Osteocyte (in vitro differentiated cells): ENCODE results near the gene LPXN. TPM values are rescaled to one million over a fixed set of nuclear protein-coding genes. Genes with fewer than 3 reads are reported as not detected.

ENCODE experiments used
- DNase-seq: peaks from one replicate; pipeline ENCODE4 v3.0.0; 2021; ENCODE audit warnings: mixed read lengths; ENCODE audit not compliant: unreplicated experiment; ENCODE audit errors: extremely low spot score
- H3K27ac Mint-ChIP-seq: one replicate; pipeline ENCODE4 v1.8.0; 2021; ENCODE audit warnings: mild to moderate bottlenecking, mixed read lengths; ENCODE audit not compliant: unreplicated experiment
- H3K27me3 Mint-ChIP-seq: one replicate; pipeline ENCODE4 v1.8.0; 2021; ENCODE audit warnings: mixed read lengths; ENCODE audit not compliant: unreplicated experiment
- H3K36me3 Mint-ChIP-seq: one replicate; pipeline ENCODE4 v1.8.0; 2021; ENCODE audit warnings: mixed read lengths; ENCODE audit not compliant: unreplicated experiment
- H3K4me1 Mint-ChIP-seq: one replicate; pipeline ENCODE4 v1.8.0; 2021; ENCODE audit warnings: mixed read lengths; ENCODE audit not compliant: unreplicated experiment
- H3K4me3 Mint-ChIP-seq: one replicate; pipeline ENCODE4 v1.8.0; 2021; ENCODE audit warnings: mild to moderate bottlenecking, moderate library complexity, mixed read lengths; ENCODE audit not compliant: unreplicated experiment
- H3K9me3 Mint-ChIP-seq: one replicate; pipeline ENCODE4 v1.8.0; 2021; ENCODE audit warnings: mixed read lengths; ENCODE audit not compliant: unreplicated experiment
- total RNA-seq: library from RNA; stranded (reverse); gene quantifications from 2 replicates; pipeline ENCODE4 v1.2.1, GENCODE V29; 2021
- TF ChIP-seq, protein P1 (sequence below): fragments of 200-600 bp; sonication (generic); IDR thresholded peaks from 2 replicates; pipeline ENCODE4 v1.5.0; 2021; ENCODE audit warnings: antibody characterized with exemption, mild to moderate bottlenecking, moderate library complexity

LPXN gene
- total RNA-seq, 1 donor from 2014 or later, result 7.3 TPM

DNA sequence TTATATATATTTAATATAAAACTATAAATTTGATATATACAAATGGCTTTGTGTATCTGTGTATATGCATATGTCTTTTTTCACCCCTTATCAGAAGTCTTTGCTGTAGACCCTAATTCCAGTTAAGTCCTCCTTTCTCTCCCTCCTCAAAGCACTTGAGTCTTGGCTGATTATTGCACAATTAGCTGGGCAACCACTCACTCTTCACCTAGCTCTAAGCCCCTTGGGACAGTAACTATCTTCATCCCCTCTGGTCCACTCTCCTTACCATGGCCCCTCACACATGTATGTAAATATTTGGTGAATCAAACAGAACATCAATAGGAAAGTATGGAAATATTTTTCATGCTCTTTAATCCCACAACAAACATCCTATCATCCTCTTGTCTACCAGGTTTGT lies 66.8 kb downstream of the LPXN start:
- Mint-ChIP-seq H3K9me3 (no peaks in the 10 kb centered on the region), H3K4me1 (no peaks in the 10 kb centered on the region), H3K4me3 (no peak overlapping the region), H3K27ac (no peak overlapping the region), H3K36me3 (no peaks in the 10 kb centered on the region), H3K27me3 (peaks cover 50% of the 10 kb centered on the region)
- TF ChIP-seq, protein P1, sequence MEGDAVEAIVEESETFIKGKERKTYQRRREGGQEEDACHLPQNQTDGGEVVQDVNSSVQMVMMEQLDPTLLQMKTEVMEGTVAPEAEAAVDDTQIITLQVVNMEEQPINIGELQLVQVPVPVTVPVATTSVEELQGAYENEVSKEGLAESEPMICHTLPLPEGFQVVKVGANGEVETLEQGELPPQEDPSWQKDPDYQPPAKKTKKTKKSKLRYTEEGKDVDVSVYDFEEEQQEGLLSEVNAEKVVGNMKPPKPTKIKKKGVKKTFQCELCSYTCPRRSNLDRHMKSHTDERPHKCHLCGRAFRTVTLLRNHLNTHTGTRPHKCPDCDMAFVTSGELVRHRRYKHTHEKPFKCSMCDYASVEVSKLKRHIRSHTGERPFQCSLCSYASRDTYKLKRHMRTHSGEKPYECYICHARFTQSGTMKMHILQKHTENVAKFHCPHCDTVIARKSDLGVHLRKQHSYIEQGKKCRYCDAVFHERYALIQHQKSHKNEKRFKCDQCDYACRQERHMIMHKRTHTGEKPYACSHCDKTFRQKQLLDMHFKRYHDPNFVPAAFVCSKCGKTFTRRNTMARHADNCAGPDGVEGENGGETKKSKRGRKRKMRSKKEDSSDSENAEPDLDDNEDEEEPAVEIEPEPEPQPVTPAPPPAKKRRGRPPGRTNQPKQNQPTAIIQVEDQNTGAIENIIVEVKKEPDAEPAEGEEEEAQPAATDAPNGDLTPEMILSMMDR, result no peak
- DNase-seq, result no peak

DNA sequence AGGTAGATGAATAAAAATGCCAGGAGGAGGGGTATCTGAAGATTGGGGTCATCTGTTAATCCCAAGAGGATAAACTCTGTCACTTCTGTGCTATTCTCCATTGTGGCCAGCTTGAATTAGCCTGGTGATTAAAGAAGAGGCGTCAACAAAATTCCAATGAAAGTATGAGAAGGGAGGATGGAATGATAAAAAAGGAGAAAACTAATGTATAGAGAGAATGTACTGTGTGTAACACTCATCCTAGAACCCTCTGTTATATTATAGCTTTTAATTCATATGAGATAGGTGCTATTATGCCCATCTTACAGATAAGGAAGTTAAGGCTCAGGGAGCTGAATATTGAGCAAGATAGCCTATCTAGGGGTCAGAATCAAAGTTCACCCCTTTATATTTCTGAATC lies 67.7 kb downstream of the LPXN start, which contains the start of gene OR5B21:
TSS of gene OR5B21 (minus strand) at position 101 of the 400 bp plus-strand sequence. CDS start at position 101, 0 bp downstream.
- Mint-ChIP-seq H3K36me3 (no peaks in the 10 kb centered on the region), H3K4me1 (no peaks in the 10 kb centered on the region), H3K27me3 (peaks cover 51% of the 10 kb centered on the region), H3K4me3 (no peak within 1 kb of the TSS), H3K27ac (no peak within 1 kb of the TSS), H3K9me3 (no peaks in the 10 kb centered on the region)
- no peak for DNase-seq
- TF ChIP-seq, protein P1, result no peak

DNA sequence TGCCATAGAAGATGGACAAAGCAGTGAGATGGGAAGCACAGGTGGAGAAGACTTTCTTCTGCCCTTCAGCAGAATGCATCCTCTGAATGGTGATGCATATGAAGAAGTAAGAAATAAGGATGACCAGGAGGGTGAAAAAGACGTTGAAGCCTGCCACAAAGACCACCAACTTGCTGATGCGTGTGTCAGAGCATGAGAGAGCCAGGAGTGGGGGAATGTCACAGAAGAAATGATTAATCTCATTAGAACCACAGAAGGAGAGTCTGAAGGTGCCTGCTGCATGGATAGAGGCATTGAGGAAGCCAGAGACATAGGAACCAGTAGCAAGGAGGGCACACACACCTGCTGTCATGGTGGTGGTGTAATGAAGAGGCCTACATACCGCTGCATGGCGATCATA lies 68.3 kb downstream of the LPXN start:
- peaks cover 55% of the 10 kb centered on the region for H3K27me3 Mint-ChIP-seq
- H3K4me3 Mint-ChIP-seq, result no peak overlapping the region
- H3K9me3 Mint-ChIP-seq, result no peaks in the 10 kb centered on the region
- no peak overlapping the region for H3K27ac Mint-ChIP-seq
- no peaks in the 10 kb centered on the region for H3K4me1 Mint-ChIP-seq
- no peaks in the 10 kb centered on the region for H3K36me3 Mint-ChIP-seq
- DNase-seq, result no peak
- TF ChIP-seq, protein P1, result no peak

DNA sequence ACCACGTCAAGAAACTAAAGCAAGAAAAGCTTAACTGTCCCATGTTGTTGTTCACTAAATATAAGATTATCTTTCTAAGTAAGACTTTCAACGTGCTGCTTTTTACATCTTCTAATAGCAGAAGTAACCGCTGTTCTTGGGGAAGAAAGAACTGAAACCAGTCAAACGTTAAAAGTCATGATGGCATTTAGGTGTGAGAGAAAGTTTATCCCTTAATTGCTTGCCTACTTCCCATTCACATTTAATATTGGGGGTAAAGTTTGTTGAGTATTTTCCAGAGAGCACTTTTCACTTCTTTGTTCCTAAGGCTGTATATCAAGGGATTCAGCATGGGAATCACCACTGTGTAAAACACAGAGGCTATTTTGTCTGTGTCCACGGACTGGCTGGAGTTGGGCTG lies 68.7 kb downstream of the LPXN start:
- peaks cover 56% of the 10 kb centered on the region for H3K27me3 Mint-ChIP-seq
- no peak overlapping the region for H3K27ac Mint-ChIP-seq
- no peak overlapping the region for H3K4me3 Mint-ChIP-seq
- no peaks in the 10 kb centered on the region for H3K9me3 Mint-ChIP-seq
- DNase-seq, result no peak
- no peaks in the 10 kb centered on the region for H3K4me1 Mint-ChIP-seq
- H3K36me3 Mint-ChIP-seq, result no peaks in the 10 kb centered on the region
- TF ChIP-seq, protein P1, result no peak

DNA sequence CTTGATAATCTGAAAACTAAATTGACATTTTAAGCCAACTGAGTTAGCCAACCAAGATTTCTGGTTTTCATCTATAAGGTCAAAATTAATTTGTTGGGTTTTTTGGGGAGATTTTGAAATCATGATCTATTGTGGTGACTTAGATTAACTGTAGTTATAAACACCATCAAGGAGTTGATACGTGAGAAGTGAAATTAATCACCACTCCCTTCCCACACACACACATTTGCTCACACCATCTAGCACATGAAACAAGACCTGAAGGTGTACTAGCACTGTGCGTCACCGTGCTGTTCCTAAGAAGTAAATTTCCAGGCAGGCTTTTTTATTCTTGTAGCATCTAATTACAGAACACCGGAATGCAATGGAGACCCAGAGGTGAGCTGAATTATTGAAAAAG lies 69.8 kb downstream of the LPXN start:
- no peaks in the 10 kb centered on the region for H3K9me3 Mint-ChIP-seq
- no peak overlapping the region for H3K4me3 Mint-ChIP-seq
- no peaks in the 10 kb centered on the region for H3K36me3 Mint-ChIP-seq
- no peaks in the 10 kb centered on the region for H3K4me1 Mint-ChIP-seq
- TF ChIP-seq, protein P1, result no peak
- no peak for DNase-seq
- no peak overlapping the region for H3K27ac Mint-ChIP-seq
- H3K27me3 Mint-ChIP-seq, result peaks cover 53% of the 10 kb centered on the region
